Retina (tissue), 1 donor: ENCODE results near the gene CTSG.
"Not testable (repeated sequence)": the region's sequence is repeated elsewhere in the genome, so short reads cannot be mapped to it uniquely, and the experiment has no call there.

ENCODE experiments used
- DNase-seq: peaks from one replicate; pipeline ENCODE4 v3.0.0-alpha.2; 2016

CTSG gene

DNA sequence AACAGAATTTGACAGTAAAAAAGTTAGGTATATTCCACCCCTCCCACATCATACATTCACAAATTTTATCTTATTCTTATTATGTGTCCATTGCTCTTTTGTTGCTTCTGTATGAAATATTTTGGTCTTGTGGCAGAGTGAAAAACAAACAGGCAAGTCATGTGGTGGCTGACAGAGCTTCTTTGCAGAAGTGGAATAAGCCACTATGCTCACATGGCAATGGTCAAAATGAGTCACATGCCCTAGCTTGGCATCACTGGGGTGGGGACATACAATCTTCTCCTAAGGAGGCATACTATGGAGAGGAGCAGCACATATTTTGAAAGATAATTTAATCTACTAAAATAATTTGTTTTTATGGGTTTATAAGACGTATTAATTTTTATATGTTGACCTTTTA, 40.3 kb downstream of the CTSG start:
- no peak for DNase-seq

DNA sequence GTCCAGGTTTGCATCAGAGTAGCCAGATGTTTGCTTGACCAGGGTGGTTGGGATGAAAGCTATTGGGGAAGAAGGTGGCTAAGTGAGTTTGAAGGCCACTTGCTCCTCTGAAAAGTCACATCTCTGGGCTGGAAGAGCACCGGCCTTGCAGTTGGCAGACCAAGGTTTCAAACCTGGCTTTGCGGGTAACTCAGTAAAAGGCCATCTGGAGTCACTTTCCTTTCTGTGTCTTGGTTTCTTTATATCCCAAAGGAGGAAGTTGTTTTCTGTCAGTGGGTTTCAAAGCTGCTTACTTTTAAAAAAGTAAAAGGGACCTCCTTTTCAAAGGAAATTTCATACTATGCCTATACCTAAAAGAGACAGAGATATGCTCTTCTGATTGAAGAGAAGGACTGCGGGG, 41.8 kb downstream of the CTSG start:
- DNase-seq = no peak

DNA sequence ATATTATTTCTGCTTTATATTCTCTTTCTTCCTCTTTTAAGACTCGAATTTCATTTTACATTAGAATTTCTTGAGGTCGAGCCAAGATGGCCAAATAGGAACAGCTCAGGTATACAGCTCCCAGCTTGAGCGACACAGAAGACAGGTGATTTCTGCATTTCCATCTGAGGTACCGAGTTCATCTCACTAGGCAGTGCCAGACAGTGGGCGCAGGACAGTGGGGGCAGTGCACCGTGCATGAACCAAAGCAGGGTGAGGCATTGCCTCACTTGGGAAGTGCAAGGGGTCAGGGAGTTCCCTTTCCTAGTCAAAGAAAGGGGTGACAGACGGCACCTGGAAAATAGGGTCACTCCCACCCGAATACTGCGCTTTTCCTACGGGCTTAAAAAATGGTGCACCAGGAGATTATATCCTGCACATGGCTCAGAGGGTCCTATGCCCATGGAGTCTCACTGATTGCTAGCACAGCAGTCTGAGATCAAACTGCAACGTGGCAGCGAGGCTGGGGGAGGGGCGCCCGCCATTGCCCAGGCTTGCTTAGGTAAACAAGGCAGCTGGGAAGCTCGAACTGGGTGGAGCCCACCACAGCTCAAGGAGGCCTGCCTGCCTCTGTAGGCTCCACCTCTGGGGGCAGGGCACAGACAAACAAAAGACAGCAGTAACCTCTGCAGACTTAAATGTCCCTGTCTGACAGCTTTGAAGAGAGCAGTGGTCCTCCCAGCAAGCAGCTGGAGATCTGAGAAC, 50.0 kb downstream of the CTSG start:
- not testable (repeated sequence) for DNase-seq
